SK-N-MC (cell line): Measurements from ENCODE around the gene CLECL1.
"Not testable (repeated sequence)": the region's sequence is repeated elsewhere in the genome, so short reads cannot be mapped to it uniquely, and the experiment has no call there.

Experiments
- EZH2 ChIP-seq: fragments of 200-600 bp; sonication (generic); IDR thresholded peaks from one replicate; pipeline ENCODE4 v1.6.1; 2017; ENCODE audit warnings: antibody characterized with exemption
- POLR2AphosphoS5 ChIP-seq: IDR thresholded peaks from 2 replicates; pipeline ENCODE4 v1.6.1; 2012; ENCODE audit warnings: mild to moderate bottlenecking, low read depth, low read length, borderline replicate concordance

DNA sequence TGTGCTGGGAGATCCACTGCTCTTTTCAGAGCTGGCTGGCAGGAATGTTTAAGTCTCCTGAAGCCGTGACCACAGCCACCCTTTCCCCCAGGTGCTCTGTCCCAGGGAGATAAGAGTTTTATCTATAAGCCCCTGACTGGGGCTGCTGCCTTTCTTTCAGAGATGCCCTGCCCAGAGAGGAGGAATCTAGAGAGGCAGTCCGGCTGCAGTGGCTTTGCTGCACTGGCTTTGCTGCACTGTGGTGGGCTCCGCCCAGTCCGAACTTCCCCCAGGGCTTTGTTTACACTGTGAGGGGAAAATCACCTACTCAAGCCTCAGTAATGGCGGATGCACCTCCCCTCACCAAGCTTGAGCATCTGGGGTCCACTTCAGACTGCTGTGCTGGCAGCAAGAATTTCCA is 47.5 kb downstream of the CLECL1 start:
- TF ChIP-seq POLR2AphosphoS5, EZH2: not testable (repeated sequence)
